GM19035 (cell line): ENCODE data around the gene ANGPTL7.
A peak's percentile ranks its signal among the peaks of the same experiment; 100 is the strongest.

Source experiments
- ATAC-seq: cut with Tn5 transposase; IDR thresholded peaks from one replicate; pipeline ENCODE4 v1.9.1; 2021; ENCODE audit not compliant: unreplicated experiment

Gene ANGPTL7

DNA sequence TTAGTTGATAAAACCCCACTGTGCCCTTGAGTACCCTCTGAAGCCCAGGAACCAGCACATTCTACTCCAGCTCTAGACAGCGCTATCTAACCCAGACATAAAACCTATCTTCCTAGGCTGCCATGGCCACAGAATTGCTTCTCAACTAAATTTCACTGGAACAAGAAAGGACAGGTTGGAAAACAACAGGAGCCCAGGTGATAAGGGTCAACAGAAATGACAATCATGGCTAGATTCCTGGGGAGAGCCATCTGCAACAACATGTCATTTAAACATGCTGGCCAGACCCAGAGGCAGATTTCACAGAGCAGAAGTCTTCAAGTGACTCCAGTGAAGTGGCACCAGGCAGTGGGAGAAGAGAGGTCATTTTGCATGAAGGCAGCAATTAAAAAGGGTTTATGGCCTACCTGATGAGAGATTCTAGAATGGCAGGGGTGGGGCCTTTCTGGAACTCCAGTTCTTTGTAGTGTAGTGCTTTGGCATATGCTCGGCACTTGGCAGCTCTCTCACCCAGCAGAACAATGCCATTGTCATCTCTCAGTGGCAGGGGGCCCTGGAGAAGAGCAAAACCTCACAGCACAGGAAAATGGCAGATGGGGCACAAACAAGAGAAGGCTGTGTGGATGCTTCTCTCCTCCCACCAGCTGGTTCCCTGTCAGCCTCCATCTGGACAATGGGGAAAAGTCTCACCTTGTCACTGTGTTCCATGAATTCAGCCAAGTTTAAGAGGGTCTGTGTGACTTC lies 9.9 kb downstream of the ANGPTL7 start:
- no peak for ATAC-seq

DNA sequence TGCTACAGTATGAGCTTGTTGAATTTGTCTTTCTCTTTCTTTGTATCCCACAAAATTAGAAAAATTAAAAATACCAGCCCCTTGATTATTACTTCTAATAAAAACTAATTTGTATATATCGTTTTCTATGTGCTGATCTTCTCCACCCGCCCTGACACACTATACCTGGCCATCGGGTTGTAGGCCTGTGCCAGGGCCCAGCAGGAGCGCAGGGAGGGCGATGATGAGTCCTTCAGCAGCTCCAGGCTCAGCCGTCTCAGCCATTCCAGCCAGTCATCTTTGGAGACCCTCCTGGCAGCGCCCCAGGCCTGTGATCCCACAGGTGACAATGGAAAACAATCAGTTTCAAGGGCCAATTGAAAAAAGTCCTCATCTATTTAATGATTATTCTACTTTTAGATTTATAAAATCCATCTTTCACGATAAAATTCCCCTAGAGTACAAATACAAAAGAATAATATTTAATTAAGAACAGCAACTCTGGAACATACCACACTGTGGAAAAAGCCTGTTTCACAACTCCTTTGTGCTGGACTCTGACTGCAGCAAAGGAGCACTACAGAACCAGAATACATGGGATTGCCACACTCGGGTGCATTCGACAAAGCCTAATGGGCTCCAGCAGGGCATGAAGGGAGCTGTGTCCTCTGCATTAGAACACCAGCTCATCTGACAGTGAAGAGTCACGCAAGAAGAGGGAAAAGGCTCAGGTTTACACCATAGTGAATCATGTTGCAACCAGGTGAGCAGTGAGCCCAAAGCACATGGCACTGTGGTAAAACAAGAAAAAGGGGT lies 15.4 kb downstream of the ANGPTL7 start:
- no peak for ATAC-seq

DNA sequence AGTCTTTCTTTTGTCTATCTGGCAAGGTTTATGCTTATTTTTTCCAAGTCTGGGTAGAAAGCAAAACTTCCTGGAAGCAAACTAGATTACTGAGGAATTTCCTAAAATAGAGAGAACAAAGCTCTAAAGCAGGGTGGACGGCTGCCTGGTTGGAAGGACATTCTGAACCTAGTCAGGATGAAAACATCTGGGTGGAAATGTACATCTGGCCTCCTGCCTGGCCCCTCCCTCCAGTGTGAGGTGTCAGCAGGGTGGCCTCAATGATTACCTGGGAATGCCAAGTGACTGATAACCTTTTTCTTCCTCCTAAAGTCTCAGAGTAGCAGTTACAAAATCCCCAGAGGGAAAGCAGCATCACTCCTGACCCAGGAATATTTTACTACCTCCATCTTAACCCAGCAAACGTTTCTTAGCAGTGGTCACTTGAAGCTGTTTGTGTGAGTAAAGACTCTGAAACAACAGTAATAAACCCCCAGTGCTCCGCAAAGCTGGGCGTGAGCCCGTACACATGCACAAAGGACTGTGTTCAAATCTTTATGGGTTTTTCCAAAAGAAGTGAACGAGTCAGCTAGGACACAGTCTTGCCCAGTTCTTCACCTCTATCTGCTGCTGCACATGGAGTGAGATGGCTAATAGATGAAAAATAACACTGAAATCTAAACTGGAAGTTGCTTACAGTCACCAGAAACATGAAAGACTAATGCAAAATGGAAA lies 18.9 kb downstream of the ANGPTL7 start:
- ATAC-seq = no peak

DNA sequence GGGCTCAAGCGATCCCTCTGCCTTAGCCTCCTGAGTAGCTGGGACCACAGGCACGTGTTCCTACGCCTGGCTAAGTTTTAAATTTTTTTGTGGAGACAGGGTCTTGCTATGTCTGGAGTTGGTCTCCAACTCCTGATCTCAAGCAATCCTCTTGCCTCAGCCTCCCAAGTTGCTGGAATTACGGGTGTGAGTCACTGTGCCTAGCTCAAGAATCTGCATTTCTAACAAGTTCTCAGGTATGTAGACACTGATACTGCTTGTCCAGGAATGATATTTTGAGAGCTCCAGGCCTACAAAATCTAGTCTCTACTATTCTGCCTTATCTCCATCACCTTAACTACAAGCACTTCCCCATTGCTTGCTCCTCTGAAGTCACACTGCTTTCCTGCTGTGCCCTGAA lies 22.3 kb downstream of the ANGPTL7 start:
- ATAC-seq = no peak

DNA sequence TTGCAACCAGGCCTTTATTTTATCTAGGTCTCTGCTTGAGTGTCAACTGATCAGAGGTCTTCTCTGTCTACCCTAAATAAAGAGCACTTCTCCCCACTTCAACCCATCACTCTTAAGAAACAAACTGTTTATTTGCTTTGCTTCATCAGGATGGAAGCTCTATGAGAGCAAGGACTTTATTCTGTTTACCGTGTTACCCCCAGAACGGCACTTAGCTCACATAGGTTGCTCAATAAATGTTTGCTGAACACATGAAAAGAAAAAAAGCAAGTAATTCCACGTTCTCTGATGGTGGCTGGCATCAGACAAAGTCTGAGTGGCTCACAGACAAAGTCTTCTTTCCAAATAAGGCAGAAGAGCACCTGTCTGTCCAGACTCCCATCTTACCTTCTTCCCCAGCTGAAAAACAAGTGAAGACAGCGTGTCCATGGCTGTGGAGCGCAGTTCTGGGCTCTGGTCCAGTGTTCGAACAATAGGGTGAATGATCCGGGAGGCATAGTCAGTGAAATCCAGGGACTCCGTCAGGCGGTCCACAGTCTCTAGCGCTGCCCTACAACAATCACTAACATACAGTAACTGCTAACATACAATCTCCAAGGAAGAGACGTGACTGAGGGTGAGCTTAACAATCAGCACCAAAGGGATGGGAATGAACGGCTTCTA lies 22.9 kb downstream of the ANGPTL7 start:
- no peak for ATAC-seq

DNA sequence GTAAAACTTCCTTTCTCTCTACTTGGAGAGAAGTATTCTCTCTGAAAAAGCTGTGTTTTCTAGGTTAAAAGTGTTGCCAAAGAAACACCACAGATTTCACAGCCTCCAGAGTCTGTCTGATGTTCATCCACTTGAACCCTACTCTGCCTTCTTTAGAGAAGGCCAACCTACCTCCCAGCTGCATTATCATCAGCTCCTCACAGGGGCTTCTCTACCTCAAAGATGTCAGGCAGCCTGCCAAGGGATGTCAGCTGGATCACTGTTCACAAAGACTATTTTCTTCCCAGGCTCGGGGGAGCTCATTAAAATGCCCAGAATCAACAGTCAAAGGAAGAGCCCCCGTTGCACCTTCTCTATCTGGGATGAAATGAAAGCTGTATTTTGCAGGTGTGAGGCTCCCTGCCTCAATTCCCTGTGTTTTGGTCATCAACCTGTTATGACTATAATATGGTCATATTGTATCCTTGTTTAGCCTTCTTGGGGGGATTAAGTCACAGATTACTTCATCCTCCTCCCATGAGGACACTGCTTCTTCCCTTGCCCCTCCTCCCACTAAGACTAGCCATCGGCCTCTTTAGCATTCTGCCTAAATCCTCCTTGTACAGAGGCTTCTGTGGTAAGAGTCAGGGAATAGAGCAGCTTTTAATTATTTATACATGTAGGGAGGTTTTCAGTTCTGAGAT lies 25.7 kb downstream of the ANGPTL7 start:
- ATAC-seq = no peak

DNA sequence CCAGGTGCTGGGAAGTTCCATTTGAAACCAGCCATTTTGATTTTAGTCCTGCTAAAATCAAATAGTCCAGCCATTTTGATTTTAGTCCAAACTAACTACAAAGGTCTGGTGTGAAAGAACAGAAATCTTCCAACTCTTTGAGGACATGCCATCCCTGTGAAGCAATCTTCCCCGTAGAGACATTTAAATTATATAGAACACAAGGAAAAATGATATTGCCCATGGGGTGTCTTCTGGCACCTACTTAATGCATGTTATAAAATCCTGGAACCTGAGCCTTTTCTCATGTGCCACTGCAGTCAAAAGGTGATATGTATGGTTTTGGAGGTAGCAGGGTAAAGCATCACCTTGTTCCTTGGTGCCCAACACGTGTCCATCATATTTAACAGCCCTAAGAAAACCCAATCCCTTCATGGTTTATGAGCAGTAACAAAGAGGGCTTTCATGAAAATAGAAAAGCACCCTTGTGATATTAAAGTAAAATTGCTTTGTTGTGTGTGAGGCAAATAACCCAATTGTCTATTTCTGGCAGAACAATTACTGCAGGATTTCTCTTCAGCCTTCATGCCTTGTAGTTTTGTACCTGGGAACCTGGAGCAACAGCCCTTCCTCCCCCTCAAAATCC lies 26.3 kb downstream of the ANGPTL7 start:
- ATAC-seq = no peak

DNA sequence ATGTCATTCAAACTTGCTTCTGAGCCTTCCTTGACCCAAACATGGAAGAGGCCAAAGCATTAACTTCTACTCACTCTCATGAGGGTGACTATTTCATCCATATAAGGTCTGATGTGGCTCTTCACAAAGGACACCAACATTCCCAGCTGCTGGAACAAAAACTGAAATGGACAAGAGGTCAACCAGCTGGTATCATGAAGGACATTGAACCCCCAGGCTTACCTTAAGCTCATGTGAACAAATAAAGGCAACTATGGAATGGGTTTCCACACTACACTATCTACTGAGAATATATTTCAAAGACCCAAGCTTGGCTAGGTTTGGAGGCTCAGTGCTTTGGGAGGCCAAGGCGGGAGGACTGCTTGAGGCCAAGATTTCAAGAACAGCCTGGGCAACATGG lies 26.9 kb downstream of the ANGPTL7 start:
- no peak for ATAC-seq

DNA sequence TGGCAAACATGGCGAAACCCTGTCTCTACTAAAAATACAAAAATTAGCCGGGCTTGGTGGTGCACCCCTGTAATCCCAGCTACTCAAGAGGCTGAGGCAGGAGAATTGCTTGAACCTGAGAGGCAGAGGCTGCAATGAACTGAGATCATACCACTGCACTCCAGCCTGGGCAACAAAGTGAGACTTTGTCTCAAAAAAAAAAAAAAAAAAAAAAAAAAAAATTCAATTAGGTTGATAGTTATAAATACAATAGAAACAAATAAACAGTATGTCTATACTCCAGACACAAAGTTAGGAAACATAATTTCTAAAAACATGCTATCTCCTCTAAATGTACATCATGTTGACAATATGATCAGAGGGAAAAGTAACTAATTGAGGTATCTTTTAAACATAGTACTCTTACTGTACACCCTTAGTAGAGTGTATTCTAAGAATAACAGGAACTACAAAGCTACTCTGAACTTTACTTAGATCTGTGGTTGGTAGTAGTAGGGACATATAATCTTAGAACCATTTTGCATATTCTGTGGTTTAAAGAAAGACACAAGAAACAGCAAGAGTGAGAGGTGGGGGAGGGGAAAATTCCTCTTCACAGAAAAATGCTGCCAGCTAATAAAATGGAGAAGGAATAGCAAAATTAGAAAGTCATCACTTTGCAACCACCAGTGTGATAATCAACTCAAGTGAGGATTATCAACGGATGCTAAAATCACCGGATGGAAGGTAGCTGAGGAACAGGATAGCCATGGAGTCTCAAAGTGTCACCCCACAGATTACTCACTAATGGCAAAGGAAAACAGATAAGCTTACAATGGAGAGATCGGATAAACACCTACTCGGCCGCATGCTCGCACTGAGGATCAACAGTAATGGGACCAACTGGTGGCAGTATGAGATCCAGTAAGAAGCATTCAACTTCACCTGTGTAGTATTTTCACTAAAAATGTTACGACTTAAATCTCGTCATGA lies 38.2 kb downstream of the ANGPTL7 start:
- ATAC-seq = peak; percentile 66

DNA sequence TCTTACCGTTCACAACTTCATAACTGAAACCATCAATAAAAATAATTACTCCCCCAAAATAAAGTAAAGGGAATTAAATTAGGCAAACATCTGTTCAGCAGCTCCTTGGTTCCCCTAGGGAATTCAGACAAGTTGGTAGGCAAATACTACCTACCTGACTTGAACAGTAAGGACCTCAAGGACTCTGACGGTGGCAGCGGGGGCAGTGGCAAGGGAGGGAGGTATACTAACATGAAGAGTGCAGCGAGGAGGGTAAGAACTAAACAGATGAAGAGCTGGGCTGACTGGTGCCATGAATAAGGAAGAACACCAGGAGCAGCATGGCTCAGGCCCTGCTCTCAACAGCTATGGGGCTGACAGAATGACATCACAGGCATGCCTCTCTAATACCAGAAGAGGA lies 40.0 kb downstream of the ANGPTL7 start:
- ATAC-seq = no peak

DNA sequence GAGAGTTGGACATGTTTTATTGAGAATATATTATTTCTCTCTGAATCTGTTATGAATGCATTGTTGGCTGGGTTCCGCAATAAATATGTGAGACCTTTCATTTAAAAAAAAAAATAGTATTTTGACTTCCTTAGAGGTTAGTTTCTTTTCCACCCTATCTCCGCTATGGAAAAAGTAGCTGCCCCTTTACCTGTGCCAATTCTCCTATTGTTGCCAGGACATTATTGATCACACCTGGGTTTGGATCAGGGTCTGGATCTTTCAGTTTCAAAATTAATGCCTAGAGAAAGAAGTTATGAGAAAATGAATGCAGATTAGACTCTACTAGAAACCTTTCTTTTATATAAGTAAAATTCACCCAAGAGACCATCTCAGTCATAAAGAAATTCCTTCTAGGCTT lies 44.1 kb downstream of the ANGPTL7 start:
- no peak for ATAC-seq

DNA sequence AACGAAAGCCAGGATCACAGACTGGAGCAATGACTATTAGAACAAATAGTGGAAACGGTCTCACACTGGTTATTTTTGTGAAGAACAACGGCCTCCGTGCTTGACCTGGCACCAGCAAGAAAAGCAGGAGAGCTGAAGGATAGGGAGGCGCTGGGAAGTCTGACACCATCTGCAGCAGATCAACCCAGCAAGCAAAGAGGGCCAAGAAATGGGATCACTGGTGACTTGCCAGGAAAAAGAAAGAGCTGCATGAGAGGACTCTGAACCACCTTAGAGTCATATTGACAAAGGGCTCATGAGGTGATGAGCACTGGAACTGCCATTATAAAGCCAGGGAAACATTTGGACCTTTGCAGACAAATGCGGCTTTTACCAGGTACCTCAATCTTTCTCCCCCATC lies 48.2 kb downstream of the ANGPTL7 start:
- no peak for ATAC-seq

DNA sequence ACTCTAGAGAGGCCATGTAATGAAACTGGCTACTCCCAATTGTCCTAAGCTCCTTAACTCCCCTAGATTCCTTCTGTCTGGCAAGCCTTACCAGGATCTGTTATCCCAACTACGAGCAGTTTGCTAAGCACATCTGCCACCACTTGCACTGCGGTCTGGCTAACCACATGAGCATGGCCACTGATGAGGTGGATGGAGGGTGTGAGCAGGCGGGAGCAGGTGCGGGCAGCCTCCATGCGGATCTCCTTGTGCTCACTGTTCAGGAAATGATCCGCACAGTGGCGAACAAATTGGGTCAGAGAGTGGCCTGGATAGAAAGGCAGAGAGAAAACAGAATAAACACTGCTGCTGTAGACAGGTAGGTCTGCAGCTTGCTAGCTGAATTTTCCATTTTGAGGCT lies 49.2 kb downstream of the ANGPTL7 start:
- no peak for ATAC-seq

DNA sequence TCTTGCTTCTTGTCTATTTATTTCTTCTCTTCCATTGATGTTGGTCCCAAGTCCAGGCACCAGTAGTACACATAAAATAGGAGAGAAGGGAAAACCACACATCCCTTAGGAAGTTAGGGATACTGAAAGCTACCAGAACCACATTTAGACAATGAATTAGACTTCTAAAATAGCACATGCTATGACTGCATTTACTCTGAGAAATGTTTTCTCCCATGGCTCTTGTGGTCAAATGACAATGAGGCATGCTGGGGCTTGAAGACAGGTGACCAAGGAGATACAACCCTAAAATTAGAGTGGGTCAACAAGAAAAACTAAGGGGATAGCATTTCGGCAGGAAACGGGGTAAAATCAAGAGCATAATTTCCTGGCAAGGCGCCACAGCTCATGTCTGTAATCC lies 56.1 kb downstream of the ANGPTL7 start:
- no peak for ATAC-seq
